ENCODE measurements around the gene TSEN2. TPM values are rescaled to one million over a fixed set of nuclear protein-coding genes. Genes with fewer than 3 reads are reported as not detected.

The TSEN2 gene
- total RNA-seq, 2 experiments from 2014 or later = 33.2 to 41.4 TPM

DNA sequence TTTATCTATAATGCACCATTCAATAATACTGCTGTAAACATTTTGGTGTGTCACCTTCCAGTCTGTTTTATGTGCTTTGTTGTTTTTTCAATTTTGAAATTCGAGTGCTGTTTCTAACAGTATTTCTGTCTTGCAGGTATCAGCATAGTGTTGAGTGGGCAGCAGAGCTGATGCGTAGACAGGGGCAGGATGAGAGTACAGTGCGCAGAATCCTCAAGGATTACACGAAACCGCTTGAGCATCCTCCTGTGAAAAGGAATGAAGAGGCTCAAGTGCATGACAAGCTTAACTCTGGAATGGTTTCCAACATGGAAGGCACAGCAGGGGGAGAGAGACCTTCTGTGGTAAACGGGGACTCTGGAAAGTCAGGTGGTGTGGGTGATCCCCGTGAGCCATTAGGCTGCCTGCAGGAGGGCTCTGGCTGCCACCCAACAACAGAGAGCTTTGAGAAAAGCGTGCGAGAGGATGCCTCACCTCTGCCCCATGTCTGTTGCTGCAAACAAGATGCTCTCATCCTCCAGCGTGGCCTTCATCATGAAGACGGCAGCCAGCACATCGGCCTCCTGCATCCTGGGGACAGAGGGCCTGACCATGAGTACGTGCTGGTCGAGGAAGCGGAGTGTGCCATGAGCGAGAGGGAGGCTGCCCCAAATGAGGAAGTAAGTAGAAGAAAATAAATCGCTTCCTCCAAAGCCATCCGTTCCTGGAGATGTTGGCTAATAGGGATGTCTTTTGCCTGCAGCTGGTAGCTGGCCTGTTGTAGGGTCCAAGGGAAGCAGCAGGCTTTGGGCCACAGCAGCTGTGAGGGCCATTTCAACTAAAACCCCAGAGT, 19.1 kb downstream of the TSEN2 start:
- CTCF ChIA-PET (ENCODE audit: unreplicated experiment) = no interaction called here

DNA sequence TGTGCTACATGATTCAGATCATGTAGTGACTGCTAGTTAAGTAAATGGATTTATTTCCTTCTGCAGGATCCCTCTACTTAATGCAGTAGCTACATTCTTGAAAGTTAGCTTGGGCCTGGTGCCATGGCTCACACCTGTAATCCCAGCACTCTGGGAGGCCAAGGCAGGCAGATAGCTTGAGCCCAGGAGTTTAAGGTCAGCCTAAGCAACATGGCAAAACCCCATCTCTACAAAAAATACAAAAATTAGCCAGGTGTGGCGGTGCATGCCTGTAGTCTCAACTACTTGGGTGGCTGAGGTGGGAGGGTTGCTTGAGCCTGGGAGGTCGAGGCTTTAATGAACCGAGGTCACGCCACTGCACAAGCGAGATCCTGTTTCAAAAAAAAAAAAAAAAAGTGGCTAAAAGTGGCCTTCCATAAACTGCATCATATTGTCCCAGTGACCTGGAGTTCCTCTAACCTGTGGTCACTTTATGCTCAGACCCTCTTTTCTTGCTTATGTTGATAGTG, 22.0 kb downstream of the TSEN2 start:
- ChIA-PET CTCF (ENCODE audit: unreplicated experiment) (no interaction called here), POLR2A (interaction anchor here (0.7 kb wide), 1 partner anchor 212 kb away, joined by 4 read pairs; no protein-coding TSS in a partner anchor)
- H3K9me2 ChIP-seq (ENCODE audit: insufficient read depth, low read length) = no peaks in the 10 kb centered on the region
- no peak overlapping the region for H2AFZ ChIP-seq (ENCODE audit: low read length)
- no peaks in the 10 kb centered on the region for H4K20me1 ChIP-seq (ENCODE audit: insufficient read depth, low read length)
- no peak overlapping the region for H3K27ac ChIP-seq (ENCODE audit: low read depth, low read length, poor library complexity, severe bottlenecking)
- no peak overlapping the region for H3K4me3 ChIP-seq (ENCODE audit: low read depth, low read length, poor library complexity, severe bottlenecking)
- no peak overlapping the region for H3K4me2 ChIP-seq (ENCODE audit: low read length)
- no peak for DNase-seq (ENCODE audit: low spot score)
- intact Hi-C loops (cut with micrococcal nuclease; ENCODE audit: unreplicated experiment) = no loop called here
- H3K79me2 ChIP-seq (ENCODE audit: insufficient read depth, low read depth, low read length) = no peaks in the 10 kb centered on the region
- H3K36me3 ChIP-seq (ENCODE audit: insufficient read depth, low read length) = peaks cover 88% of the 10 kb centered on the region
- H3K9me3 ChIP-seq (ENCODE audit: low read length) = no peaks in the 10 kb centered on the region
- no TSS peak for BruUV-seq (replicated peaks)
- no peaks in the 10 kb centered on the region for H3K4me1 ChIP-seq (ENCODE audit: insufficient read depth, low read length, poor library complexity, severe bottlenecking)
- TF ChIP-seq, protein P1, sequence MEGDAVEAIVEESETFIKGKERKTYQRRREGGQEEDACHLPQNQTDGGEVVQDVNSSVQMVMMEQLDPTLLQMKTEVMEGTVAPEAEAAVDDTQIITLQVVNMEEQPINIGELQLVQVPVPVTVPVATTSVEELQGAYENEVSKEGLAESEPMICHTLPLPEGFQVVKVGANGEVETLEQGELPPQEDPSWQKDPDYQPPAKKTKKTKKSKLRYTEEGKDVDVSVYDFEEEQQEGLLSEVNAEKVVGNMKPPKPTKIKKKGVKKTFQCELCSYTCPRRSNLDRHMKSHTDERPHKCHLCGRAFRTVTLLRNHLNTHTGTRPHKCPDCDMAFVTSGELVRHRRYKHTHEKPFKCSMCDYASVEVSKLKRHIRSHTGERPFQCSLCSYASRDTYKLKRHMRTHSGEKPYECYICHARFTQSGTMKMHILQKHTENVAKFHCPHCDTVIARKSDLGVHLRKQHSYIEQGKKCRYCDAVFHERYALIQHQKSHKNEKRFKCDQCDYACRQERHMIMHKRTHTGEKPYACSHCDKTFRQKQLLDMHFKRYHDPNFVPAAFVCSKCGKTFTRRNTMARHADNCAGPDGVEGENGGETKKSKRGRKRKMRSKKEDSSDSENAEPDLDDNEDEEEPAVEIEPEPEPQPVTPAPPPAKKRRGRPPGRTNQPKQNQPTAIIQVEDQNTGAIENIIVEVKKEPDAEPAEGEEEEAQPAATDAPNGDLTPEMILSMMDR (conservative IDR thresholded peaks at IDR 0.05; ENCODE audit: low read length) = no peak
- TF ChIP-seq EZH2phosphoT487 (IDR thresholded peaks at IDR 0.05; ENCODE audit: borderline replicate concordance, low read depth, low read length) = no peak

More for the DNA sequence above, 19.1 kb downstream of the TSEN2 start:
- H3K4me2 ChIP-seq (ENCODE audit: low read length) = no peak overlapping the region
- intact Hi-C loops (cut with micrococcal nuclease; ENCODE audit: unreplicated experiment) = no loop called here
- no peak overlapping the region for H3K27ac ChIP-seq (ENCODE audit: low read depth, low read length, poor library complexity, severe bottlenecking)
- H3K9me2 ChIP-seq (ENCODE audit: insufficient read depth, low read length) = no peaks in the 10 kb centered on the region
- H3K4me1 ChIP-seq (ENCODE audit: insufficient read depth, low read length, poor library complexity, severe bottlenecking) = no peaks in the 10 kb centered on the region
- POLR2A ChIA-PET = interaction anchor here (1.0 kb wide), 1 partner anchor 21 kb away, joined by 3 read pairs; no protein-coding TSS in a partner anchor
- H3K4me3 ChIP-seq (ENCODE audit: low read depth, low read length, poor library complexity, severe bottlenecking) = no peak overlapping the region
- no TSS peak for BruUV-seq (replicated peaks)
- DNase-seq (ENCODE audit: low spot score) = no peak
- no peak overlapping the region for H2AFZ ChIP-seq (ENCODE audit: low read length)
- TF ChIP-seq EZH2phosphoT487 (IDR thresholded peaks at IDR 0.05; ENCODE audit: borderline replicate concordance, low read depth, low read length) = no peak
- TF ChIP-seq, protein P1 (conservative IDR thresholded peaks at IDR 0.05; ENCODE audit: low read length) = no peak
- H3K36me3 ChIP-seq (ENCODE audit: insufficient read depth, low read length) = peaks cover 96% of the 10 kb centered on the region
- H3K79me2 ChIP-seq (ENCODE audit: insufficient read depth, low read depth, low read length) = no peaks in the 10 kb centered on the region
- H4K20me1 ChIP-seq (ENCODE audit: insufficient read depth, low read length) = no peaks in the 10 kb centered on the region
- no peaks in the 10 kb centered on the region for H3K9me3 ChIP-seq (ENCODE audit: low read length)
